SKM-1 treated with dmso at 0.1 percent for 144 hours (cell line): ENCODE measurements around the gene RNF182.
"Not testable (repeated sequence)": the region's sequence is repeated elsewhere in the genome, so short reads cannot be mapped to it uniquely, and the experiment has no call there.

Experiments
- DNase-seq: peaks from one replicate; lab custom pipeline; 2025; ENCODE audit not compliant: unreplicated experiment; lab: John Stamatoyannopoulos, UW

Gene RNF182

GRCh38 chr6:13998356-13998755, 73.6 kb downstream of the RNF182 start:
- no peak for DNase-seq

GRCh38 chr6:14000901-14001300, 76.1 kb downstream of the RNF182 start:
- no peak for DNase-seq

- no peak for DNase-seq
Measured at GRCh38 chr6:14001329-14002012, 76.7 kb downstream of the RNF182 start.

DNA sequence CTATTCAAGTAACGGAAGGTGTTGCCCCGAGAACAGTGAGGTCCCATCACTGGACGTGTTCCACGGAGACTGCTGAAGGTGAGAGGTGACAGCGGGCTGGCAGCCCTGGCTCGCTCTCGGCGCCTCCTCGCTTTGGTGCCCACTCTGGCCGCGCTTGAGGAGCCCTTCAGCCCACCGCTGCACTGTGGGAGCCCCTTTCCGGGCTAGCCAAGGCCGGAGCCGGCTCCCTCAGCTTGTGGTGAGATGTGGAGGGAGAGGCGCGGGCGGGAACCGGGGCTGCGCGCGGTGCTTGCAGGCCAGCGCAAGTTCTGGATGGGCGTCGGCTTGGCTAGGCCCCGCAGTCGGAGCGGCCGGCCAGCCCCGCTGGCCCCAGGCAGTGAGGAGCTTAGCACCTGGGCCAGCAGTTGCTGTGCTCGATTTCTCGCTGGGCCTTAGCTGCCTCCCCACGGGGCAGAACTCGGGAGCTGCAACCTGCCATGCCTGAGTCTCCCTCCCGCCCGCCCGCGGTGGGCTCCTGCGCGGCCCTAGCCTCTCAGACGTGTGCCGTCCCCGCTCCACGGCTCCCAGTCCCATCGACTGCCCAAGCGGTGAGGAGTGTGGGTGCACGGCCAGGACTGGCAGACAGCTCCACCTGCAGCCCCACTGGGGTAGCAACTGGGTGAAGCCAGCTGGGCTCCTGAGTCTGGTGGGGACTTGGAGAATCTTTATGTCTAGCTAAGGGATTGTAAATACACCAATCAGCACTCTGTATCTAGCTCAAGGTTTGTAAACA, 77.6 kb downstream of the RNF182 start:
- DNase-seq = no peak

DNA sequence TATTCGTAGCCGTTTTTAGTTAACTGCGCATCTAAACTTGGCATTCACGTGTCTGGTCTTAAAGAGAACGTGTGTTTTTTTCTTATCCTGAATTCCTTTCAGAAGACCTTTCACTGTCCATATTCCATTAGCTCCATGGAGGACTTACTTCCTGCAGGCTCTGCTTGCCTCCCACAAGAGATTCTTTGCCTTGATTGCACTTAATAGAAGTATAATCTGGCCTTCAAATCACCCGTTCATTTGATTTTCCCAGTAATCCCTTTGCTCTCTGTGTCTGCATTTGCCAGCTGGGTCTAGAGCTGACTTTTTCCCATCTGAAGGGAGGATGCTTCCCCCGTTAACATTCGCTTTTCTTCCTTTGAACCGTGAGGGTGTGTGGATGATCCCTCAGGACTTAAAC, 79.5 kb downstream of the RNF182 start:
- DNase-seq = no peak

DNA sequence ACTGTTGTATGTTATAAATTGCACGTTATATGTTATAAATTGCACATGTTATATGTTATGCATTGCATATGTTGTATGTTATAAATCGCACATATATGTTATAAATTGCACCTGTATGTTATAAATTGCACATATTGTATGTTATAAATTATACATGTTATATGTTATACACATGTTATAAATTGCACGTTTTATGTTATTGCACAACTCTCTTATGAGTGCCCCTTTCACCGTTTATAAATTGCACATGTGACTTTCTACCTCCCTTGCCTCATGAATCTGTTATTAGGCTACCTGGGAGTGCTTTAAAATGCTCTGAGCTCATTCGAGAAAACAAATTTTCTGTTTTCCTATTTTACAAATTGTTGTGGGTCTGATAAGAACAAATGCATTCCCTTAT, 84.1 kb downstream of the RNF182 start:
- no peak for DNase-seq

- no peak for DNase-seq
Measured at GRCh38 chr6:14009431-14009830, 84.7 kb downstream of the RNF182 start.

- no peak for DNase-seq
Measured at GRCh38 chr6:14010275-14010674, 85.5 kb downstream of the RNF182 start.

- peak; percentile 25 for DNase-seq
Measured at GRCh38 chr6:14012313-14013030, 87.7 kb downstream of the RNF182 start.

DNA sequence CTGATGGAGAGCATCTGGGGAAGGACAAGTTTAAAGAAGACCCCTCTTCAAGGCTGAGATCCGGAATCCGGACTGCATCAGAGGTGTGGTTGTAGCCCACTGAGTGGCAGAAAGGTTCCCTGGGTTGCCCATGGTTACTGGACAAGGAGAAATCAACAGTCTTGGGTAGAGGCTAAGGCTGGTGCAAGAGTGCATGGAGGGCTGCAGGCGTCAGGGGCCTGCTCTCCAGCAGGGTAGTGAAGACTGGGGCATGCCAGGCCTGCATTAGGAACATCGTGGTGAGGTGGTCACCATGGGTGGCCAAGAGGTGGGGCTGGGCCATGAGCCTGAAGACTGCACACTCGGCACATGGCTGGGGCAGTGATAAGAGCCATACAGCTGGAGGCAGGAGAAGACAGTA, 91.2 kb downstream of the RNF182 start:
- DNase-seq = no peak

- DNase-seq = no peak
Measured at GRCh38 chr6:14016432-14016831, 91.7 kb downstream of the RNF182 start.

DNA sequence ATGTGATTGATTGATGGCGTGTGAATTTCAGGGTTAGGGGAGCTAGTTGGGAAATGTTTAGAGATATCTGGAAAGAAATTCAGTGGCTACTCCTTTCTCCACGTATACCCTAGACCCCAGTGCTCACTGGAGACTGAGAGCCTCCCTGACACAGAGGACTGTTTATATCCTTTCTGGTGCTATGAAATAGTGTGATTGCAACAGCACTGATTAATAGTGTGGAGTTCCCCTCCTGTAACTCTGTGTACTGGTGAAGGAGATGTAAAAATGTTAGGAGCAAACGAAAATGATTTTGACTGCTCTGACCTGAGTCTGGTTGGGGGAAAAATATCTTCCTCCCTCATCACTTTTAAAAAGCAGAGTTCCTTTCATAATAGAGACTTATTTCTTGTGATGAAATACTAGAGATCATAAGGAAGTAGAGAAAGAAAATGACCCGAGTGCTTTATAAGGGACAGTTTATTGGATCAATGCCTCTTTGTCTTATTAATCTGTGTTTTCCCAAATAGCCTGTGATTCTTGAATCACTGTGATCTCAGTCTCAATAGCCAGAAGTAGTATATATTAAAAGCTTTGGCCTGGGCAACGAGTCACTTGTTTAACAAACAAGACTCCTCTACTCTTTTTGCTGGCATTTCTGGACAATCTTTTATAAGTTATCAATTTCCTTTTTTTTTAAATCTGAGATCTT, 92.3 kb downstream of the RNF182 start:
- no peak for DNase-seq

DNA sequence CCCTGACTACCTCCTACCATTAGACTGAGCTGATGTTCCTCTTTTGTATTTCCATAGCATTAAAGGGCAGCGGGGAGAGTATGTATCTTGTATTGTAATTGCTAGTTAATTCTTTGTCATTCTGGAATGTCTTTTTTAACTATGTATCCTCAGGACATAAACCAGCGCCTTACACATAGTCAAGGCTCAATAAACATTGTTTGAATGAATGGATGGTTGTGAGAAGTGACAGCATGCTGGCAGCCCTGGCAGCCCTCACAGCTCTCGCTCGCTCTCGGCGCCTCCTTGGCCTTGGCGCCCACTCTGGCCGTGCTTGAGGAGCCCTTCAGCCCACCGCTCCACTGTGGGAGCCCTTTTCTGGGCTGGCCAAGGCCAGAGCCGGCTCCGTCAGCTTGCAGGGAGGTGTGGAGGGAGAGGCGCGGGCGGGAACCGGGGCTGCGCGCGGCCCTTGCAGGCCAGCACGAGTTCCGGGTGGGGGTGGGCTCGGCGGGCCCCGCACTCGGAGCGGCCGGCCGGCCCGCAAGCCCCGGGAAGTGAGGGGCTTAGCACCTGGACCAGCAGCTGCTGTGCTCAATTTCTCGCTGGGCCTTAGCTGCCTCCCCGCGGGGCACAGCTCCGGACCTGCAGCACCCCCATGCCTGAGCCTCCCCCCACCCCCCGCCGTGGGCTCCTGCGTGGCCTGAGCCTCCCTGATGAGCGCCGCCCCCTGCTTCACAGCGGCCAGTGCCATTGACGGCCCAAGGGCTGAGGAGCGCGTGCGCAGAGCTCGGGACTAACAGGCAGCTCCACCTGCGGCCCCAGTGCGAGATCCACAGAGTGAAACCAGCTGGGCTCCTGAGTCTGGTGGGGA, 93.1 kb downstream of the RNF182 start:
- DNase-seq = no peak

GRCh38 chr6:14018559-14018958, 93.8 kb downstream of the RNF182 start:
- DNase-seq = not testable (repeated sequence)

GRCh38 chr6:14020551-14020950, 95.8 kb downstream of the RNF182 start:
- DNase-seq = no peak

DNA sequence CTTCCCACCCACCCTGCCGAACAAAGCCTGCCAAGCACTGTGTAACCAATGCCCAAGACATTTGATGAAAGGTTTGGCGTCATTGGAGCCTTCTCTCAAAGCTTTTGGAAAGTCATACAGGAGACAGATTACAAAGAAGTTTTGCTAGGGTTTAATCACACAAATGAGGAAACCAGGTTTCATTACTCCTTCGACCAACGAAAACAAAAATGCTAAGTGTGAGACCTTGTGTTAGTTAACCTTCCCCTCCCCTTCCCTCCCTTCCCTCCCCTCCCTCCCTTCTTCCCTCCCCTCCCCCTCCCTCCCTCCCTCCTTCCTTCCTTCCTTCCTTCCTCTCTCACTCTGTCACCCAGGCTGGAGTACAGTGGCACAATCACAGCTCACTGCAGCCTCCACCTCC, 96.7 kb downstream of the RNF182 start:
- no peak for DNase-seq

- no peak for DNase-seq
Measured at GRCh38 chr6:14022673-14023072, 97.9 kb downstream of the RNF182 start.

DNA sequence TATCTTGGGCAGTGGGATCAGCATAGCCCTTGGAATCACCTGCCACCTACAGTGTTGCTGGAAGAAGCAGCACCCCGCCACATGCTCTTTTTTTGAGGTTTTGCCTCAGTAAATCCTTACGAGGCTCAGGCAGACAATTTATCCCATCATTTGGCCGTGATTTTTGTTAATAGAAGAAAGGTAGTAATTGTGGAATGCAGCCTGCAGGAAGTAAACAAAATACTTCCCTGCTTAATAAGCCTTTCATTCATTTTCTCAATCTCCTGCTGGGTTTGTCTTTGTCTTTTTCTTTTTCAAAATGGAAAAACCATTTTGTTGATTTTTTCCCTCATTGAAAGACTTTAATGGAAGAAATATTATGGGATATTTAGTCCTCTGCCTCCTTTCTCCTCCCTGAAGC, 99.1 kb downstream of the RNF182 start:
- no peak for DNase-seq

DNA sequence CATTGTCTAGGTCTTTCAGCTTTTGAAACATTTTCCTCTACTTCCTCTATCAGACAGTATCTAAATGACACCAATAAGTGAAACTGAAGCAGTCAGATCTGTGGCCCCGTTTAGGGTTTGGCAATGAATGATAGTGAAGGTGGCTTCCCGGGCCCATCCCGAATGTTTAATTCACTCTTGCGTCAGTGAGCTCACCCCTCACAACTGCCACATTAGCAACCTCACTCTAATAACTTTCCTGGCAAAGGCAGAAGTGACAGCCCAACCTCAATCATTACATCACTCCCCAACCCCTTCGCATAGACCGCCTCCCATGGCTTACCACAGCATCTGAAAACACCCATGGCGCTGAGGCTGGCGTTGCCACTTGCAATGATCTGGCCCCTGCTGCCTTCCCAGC, 100.4 kb downstream of the RNF182 start:
- DNase-seq = peak; percentile 74

DNA sequence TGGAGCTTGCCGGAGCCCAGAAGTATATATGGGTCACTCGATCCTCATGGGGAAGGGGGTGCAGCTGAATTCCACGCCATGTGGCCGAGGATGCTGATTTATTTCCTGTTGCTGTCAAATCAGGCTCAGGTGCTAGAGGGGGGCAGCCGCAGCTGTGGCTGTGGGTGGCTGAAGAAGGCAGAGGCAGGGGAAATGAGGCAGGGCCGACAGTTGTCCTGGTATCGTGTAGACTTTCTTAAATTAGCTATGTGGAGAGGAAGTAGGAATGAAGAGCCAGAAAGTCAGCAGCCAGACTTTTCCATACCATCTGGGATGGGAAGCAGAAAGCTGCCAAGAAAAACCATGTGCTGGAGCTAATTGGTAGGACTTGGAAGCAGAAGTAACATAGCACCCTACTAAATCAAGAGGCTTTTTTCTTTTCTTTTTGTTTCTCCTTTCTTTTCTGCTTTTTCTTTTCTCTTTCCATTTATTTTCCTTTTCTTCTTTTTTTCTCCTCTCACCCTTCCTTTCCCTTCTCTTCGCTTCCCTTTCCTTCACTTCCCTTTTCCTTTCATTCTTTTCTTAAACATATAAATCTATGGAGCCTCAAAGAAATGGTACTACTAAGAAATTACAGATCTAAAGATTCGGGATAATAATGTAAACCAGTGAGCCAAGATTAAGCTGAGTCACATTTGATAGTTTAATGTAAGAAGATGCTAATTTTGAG, 102.2 kb downstream of the RNF182 start:
- DNase-seq = no peak
